Measurements from ENCODE around the gene TMTC3. TPM values are rescaled to one million over a fixed set of nuclear protein-coding genes. Genes with fewer than 3 reads are reported as not detected.

TMTC3 gene
- total and polyA plus RNA-seq, 2 of the 4 experiments (the other 2 are of a cell fraction) = 3.7 to 44.3 TPM

GRCh38 chr12:88207921-88208620, 66.0 kb downstream of the TMTC3 start:
- CTCF ChIA-PET = no interaction called here
- Histone ChIP-seq H4K91ac (ENCODE audit: insufficient read depth, low read depth, low read length) (peak overlapping the region; percentile 8; the same call in 1 of the 2 replicates), H3K23ac (ENCODE audit: low read depth, low read length) (no peak overlapping the region), H3K14ac (replicated peaks; ENCODE audit: low read depth, low read length) (peak overlapping the region; percentile 10; the same call in 1 of the 2 replicates), H3K9ac (ENCODE audit: low read depth, low read length) (no peak overlapping the region), H2BK15ac (ENCODE audit: low read depth, low read length) (peak overlapping the region; percentile 40; the same call in 1 of the 3 replicates), H3K9me3 (ENCODE audit: control insufficient read depth, insufficient read depth, low read length) (peaks cover 17% of the 10 kb centered on the region), H3K27me3 (ENCODE audit: control insufficient read depth, insufficient read depth, low read length) (no peaks in the 10 kb centered on the region), H2AFZ (replicated peaks; ENCODE audit: low read length, poor library complexity) (peak overlapping the region; percentile 1), H4K8ac (ENCODE audit: low read depth in 2 of 2, low read length in 2 of 2) (peak overlapping the region in 1 of 2 experiments; percentile 6; a peak in 1 of 4 replicates), H2AK5ac (ENCODE audit: low read depth, low read length) (peak overlapping the region; percentile 17; the same call in 1 of the 2 replicates), H2BK20ac (ENCODE audit: low read depth, low read length) (no peak overlapping the region; the same call in 1 of the 2 replicates), H2BK5ac (ENCODE audit: low read depth, low read length, poor library complexity, severe bottlenecking) (no peak overlapping the region), H2AK9ac (replicated peaks; ENCODE audit: low read depth, low read length, poor library complexity) (no peak overlapping the region), H3K9me1 (ENCODE audit: insufficient read depth, low read length) (no peaks in the 10 kb centered on the region), H2BK120ac (ENCODE audit: low read depth, low read length) (peak overlapping the region; percentile 30; the same call in 1 of the 2 replicates), H3K4me2 (ENCODE audit: low read depth, low read length) (no peak overlapping the region; the same call in 1 of the 2 replicates), H3K4me3 (ENCODE audit: insufficient read depth, low read depth, low read length) (no peak overlapping the region), H3K79me1 (ENCODE audit: low read depth in 1 of 2, low read length in 2 of 2) (no peaks in the 10 kb centered on the region), H4K20me1 (ENCODE audit: insufficient read depth, low read length) (no peaks in the 10 kb centered on the region; the same call in 1 of the 2 replicates), H3K56ac (ENCODE audit: extremely low read depth, insufficient read depth, low read length) (no peak overlapping the region), H3K4ac (ENCODE audit: low read depth, low read length) (no peak overlapping the region), H4K5ac (ENCODE audit: low read depth, low read length) (no peak overlapping the region), H3K18ac (ENCODE audit: low read depth, low read length) (no peak overlapping the region), H3K27ac (ENCODE audit: insufficient read depth, low read length) (peak overlapping the region; percentile 18; the same call in 1 of the 2 replicates), H3K4me1 (ENCODE audit: control insufficient read depth, insufficient read depth, low read length) (peaks cover 14% of the 10 kb centered on the region), H3K36me3 (ENCODE audit: control insufficient read depth, insufficient read depth, low read length) (no peaks in the 10 kb centered on the region)
- intact Hi-C loops (cut with micrococcal nuclease) (no loop called here), in situ Hi-C loops (cut with MboI; ENCODE audit: low sequenced_read_pairs) (no loop called here), dilution Hi-C loops (cut with HindIII; ENCODE audit: low sequenced_read_pairs, unreplicated experiment) (no loop called here)
- WGBS, 2 experiments (ENCODE audit: extremely low coverage in 2 of 2, insufficient read length in 1 of 2) = 36% methylated on average over 2 of the region's 4 CpGs; no CpG with 5 or more reads in 1 of the 2 experiments
- POLR2A ChIA-PET (ENCODE audit: unreplicated experiment) = no interaction called here
- TF ChIP-seq CEBPB (IDR thresholded peaks at IDR 0.05; ENCODE audit: low read depth, low read length) (peak; percentile 91), FOS (IDR thresholded peaks at IDR 0.05; ENCODE audit: low read depth, low read length) (no peak), RFX5 (IDR thresholded peaks at IDR 0.05; ENCODE audit: low read depth, low read length) (no peak)
- no TSS peak for BruUV-seq (replicated peaks)
- DNase-seq (peak; percentile 79), ATAC-seq (ENCODE audit: low read depth) (peak; percentile 81)

Data from IMR-90 (cell line).